ENCODE data around the gene NLGN3.
A peak's percentile ranks its signal among the peaks of the same experiment; 100 is the strongest.

The NLGN3 gene

GRCh38 chrX:71118032-71118984, 26.3 kb upstream of the NLGN3 start, which contains the start of gene MED12:
Gene MED12, plus strand, starts transcription at chrX:71118596. Its CDS starts 159 bp downstream, at chrX:71118755.
- DNase-seq (ENCODE audit: low read depth, low spot score): peak; percentile 88

DNA sequence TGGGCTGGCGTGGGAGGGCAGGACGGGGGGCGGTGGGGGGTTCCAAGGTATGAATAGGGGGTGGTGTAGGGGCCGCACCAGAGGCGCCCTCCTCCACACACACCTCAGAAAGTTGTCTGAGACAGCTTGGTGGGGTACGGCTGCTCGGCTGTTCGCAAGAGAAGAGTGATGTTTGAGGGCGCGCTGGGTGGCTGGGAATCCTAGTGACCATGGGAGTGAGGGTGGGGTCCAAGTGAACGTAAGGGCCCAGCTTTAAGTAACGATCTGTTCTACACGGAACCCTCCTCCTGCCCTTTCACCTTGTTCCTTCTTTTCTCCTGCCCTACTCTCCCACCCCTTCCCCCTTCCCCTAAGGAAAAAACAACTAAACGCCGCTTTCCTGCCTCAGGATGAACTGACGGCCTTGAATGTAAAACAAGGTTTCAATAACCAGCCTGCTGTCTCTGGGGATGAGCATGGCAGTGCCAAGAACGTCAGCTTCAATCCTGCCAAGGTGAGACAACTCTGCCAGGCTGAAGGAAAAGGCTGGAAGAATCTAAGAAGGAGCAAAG, 25.6 kb upstream of the NLGN3 start:
- peak; percentile 13 for DNase-seq (ENCODE audit: low read depth, low spot score)

- DNase-seq (ENCODE audit: low read depth, low spot score): peak; percentile 12
Observed at GRCh38 chrX:71128166-71128833, 16.3 kb upstream of the NLGN3 start.

DNA sequence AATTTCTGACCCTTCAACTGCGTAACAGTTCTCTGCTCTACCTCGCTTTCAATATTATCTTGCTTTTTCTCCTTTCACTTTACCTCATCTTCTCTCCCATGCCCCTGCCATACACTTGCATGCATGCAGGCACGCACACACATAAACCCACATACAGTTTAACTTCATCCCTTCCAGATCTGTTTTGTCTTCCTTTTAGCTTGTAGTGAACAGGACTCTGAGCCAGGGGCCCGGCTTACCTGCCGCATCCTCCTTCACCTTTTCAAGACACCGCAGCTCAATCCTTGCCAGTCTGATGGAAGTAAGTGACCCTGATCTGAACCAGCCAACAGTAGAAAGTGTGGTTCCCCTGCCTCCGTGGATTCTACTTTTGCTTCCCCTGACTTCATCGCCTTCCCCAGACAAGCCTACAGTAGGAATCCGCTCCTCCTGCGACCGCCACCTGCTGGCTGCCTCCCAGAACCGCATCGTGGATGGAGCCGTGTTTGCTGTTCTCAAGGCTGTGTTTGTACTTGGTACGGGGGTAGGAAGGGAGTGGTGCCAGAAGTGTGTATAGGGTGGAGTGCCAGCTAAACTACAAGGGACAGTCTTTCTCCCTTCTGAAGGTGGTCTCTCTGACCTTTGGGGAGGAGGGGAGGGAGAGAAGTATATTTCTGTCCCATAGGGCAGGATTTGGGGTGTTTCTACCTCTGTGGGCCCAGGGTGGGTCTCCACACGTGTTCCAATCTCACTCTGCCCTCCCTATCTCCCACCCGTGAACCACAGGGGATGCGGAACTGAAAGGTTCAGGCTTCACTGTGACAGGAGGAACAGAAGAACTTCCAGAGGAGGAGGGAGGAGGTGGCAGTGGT, 15.5 kb upstream of the NLGN3 start:
- peak; percentile 89 for DNase-seq (ENCODE audit: low read depth, low spot score)

DNA sequence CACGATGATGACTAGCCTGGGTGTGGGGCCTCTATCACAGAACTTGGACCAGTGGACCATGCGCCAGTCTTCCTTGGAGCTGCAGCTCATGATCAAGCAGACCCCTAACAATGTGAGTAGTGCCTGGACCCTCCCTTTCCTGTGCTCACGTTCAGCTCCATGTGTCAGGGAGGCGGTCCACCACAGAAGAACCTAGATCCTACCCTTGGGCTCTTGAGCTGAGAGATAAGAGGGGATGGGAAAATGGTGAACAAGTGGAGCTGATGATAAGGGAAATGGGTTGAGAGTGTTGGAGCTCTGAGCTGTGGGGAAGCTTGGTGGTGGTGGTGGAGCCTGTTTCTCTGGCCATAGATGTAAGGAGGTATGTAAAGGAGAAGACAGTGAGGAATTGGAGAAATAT, 13.1 kb upstream of the NLGN3 start:
- DNase-seq (ENCODE audit: low read depth, low spot score): no peak

GRCh38 chrX:71140440-71140839, 4.2 kb upstream of the NLGN3 start:
- peak; percentile 34 for DNase-seq (ENCODE audit: low read depth, low spot score)

DNA sequence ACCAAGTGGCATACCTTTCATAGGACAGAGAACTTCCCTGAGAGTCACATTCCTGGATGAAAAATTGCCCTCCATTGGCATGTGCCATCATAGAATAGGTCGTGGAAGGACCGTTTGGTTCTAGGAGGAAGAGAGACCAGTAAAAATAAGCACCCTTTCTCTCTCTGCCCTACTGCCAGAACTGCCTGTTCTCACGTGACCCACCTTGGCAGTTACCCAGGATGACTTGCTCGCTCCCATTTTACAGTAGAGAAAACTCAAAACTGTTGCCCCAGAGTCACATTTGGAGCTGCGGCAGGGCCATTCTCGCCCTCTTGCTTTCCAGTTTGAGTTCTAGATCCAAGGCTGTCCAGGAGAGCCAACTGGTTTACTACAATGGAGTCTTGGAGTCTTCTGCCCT, 1.1 kb upstream of the NLGN3 start:
- no peak for DNase-seq (ENCODE audit: low read depth, low spot score)

- no peak for DNase-seq (ENCODE audit: low read depth, low spot score)
Observed at GRCh38 chrX:71147496-71148277, 3.0 kb downstream of the NLGN3 start.

DNA sequence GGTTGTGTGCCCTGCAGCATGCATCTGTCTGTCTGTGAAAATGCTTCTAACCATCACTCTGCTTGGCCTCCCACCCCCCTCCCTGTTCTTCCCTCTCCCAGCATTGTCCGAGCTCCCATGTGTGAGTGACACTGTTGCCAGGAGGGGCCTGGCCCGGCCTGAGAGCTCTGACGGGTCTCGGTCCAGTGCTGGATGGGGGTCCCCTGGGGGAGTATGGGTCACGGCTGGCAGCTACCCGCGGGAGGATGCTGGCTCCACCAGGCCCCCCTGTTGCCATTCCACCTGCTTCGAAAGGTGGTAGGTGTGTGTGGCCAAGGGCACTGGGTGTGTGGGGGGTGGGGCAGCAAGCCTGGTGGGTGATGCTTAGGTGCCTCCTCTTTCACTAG, 3.6 kb downstream of the NLGN3 start:
- DNase-seq (ENCODE audit: low read depth, low spot score): no peak

- DNase-seq (ENCODE audit: low read depth, low spot score): no peak
Observed at GRCh38 chrX:71151366-71151765, 6.7 kb downstream of the NLGN3 start.

GRCh38 chrX:71154196-71154595, 9.6 kb downstream of the NLGN3 start:
- no peak for DNase-seq (ENCODE audit: low read depth, low spot score)

- DNase-seq (ENCODE audit: low read depth, low spot score): no peak
Observed at GRCh38 chrX:71154641-71155040, 10.0 kb downstream of the NLGN3 start.

GRCh38 chrX:71158603-71159002, 14.0 kb downstream of the NLGN3 start:
- DNase-seq (ENCODE audit: low read depth, low spot score): no peak

DNA sequence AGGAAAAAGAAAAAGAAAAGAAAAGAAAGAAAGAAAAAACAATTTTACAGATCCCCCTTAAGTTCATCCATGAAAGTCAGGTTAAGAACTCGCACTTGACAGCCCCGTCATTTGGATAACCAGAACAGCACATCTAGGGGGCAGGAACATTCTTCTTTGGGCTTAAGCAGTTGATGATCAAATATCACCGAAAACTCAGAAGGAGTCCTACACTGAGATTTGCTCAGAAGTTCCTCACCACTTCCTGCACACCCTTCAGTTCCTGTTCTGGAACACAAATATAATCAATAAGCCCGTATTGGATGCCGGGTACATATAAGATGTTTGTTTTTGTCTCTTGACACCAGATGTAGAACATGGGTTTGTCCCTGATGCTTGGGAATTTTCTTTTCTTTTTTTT, 14.7 kb downstream of the NLGN3 start:
- no peak for DNase-seq (ENCODE audit: low read depth, low spot score)

DNA sequence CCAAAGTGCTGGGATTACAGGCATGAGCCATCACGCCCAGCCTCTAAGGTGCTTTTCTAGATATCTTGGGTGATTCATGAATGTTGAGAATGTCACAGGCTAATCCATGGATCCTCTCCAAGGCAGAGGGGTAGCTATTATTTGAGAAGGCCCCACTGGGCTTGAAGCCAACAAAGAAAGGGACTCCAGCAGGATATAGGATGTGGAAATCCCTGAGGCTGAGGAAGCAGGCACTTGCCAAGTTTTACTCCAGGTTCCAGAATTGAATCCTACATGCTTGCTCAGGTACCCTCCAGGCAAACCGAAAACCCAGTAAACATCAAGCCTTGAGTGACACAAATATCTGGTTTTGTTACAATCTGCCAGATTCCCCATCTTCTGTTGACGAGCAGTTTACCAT, 15.8 kb downstream of the NLGN3 start:
- DNase-seq (ENCODE audit: low read depth, low spot score): no peak

GRCh38 chrX:71162981-71163380, 18.3 kb downstream of the NLGN3 start:
- DNase-seq (ENCODE audit: low read depth, low spot score): peak; percentile 72

DNA sequence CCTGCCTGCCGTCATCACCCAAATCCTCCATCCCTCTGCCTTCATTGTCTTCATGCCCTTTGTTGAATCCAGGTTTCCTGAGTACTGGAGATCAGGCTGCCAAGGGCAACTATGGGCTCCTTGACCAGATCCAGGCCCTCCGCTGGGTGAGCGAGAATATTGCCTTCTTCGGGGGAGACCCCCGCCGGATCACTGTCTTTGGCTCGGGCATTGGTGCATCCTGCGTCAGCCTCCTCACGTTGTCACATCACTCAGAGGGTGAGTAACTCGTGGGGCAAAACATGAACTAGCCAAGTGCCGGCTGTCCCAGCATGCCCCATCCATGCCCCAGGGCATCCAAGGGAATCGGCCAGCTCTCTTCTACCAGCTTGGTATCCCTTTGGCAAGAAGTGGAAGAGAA, 19.4 kb downstream of the NLGN3 start:
- no peak for DNase-seq (ENCODE audit: low read depth, low spot score)

DNA sequence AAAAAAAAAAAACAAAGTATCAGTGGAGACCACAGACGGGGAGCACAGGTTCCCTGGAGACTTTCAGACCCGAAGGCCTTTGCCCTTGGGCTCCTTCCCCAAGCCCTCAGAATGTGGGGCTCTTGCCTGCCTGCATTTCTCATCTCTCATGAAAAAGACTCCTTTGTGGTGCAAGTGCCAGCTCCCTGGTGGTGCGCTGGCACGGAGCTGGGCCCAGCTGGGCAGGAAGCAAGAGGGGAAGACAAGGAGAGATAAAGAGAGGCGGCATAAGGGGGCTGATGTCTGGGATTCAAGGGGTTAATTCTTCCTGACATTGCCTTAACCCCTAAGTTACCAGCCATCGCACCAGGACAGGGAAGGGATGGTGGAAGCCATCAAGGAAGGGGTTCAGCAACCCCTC, 21.8 kb downstream of the NLGN3 start:
- DNase-seq (ENCODE audit: low read depth, low spot score): no peak

GRCh38 chrX:71167031-71167781, 22.6 kb downstream of the NLGN3 start:
- DNase-seq (ENCODE audit: low read depth, low spot score): no peak

DNA sequence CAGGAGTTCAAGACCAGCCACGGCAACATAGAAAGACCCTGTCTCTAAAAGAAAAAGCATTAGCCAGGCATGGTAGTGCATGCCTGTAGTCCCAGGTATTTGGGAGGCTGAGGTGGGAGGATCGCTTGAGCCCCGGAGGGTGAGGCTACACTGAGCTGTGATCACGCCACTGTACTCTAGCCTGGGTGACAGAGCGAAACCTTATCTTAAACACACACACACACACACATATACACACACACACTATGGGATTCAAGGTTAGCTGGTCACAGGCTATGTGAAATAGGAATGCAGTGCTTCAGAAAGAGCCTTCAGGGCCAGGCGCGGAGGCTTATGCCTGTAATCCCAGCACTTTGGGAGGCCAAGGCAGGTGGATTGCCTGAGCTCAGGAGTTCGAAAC, 23.5 kb downstream of the NLGN3 start:
- DNase-seq (ENCODE audit: low read depth, low spot score): no peak

Measured in ELF-1 (cell line).